Pancreas (tissue), 10 donors: ENCODE results near the gene SMARCA1. TPM values are rescaled to one million over a fixed set of nuclear protein-coding genes. Genes with fewer than 3 reads are reported as not detected.

ENCODE experiments used
- ATAC-seq, 4 donors: fragments of 200-7000 bp; cut with Tn5 transposase; one replicate each; pipeline versions ENCODE4 v1.8.0 to v1.9.1; 2020; ENCODE audit warnings: mild to moderate bottlenecking in 4 of 4, moderate library complexity in 4 of 4
- DNase-seq, 6 donors: peaks; one replicate each; pipeline ENCODE4 v3.0.0-alpha.2; 2020
- FAIRE-seq: peaks from 2 replicates; lab custom pipeline; 2012; peaks lifted over from hg19 to GRCh38; lab: Jason Lieb, UNC
- H3K27ac ChIP-seq, 4 donors: fragments of 200-600 bp; sonication (generic); 1 replicate in 3 of 4; 2 replicates in 1 of 4; pipeline versions ENCODE4 v1.5.0 to v1.8.0; 2020
- H3K27me3 ChIP-seq, 4 donors: fragments of 200-600 bp; one replicate each; pipeline ENCODE4 v1.8.0; 2021
- H3K36me3 ChIP-seq, 3 donors: fragments of 200-600 bp; sonication (generic) in 1 of 3; one replicate each; pipeline versions ENCODE4 v1.5.0 to v1.8.0; 2020 to 2021
- H3K4me1 ChIP-seq, 3 donors: fragments of 200-600 bp; one replicate each; pipeline ENCODE4 v1.8.0; 2021
- H3K4me3 ChIP-seq, 4 donors: fragments of 200-600 bp; sonication (generic) in 2 of 4; one replicate each; pipeline versions ENCODE4 v1.5.0 to v1.8.0; 2020 to 2021
- H3K9me3 ChIP-seq, 4 donors: fragments of 200-600 bp; one replicate each; pipeline ENCODE4 v1.8.0; 2021
- CTCF ChIP-seq, 4 donors: fragments of 200-600 bp; sonication (generic) in 3 of 4; IDR thresholded peaks; one replicate each; pipeline versions ENCODE4 v1.5.0 to v1.8.0; 2021; ENCODE audit warnings: antibody characterized with exemption in 4 of 4
- WGBS, 2 donors: extraction: QIAGEN DNeasy Blood & Tissue Kit; methylation state at CpG; one replicate each; pipeline ENCODE4 v1.1.7; 2013; 5-methylcytosine and 5-hydroxymethylcytosine counted together
- intact Hi-C, 3 donors: fragments of 100-400 bp; cut with DNase I; formaldehyde crosslinking; loops; one replicate each; pipeline versions ENCODE4 v1.11.1 to v1.14.2; 2022
- polyA plus RNA-seq, 2 donors: library from polyadenylated mRNA; stranded (reverse); fragments of 200-250 nt; gene quantifications; one replicate each; pipeline ENCODE4 v1.2.3, GENCODE V29; 2013
- total RNA-seq, 6 donors: library from RNA; stranded (reverse); fragmentation: NEBNext Ultra II Directional in 4 of 6; extraction: Animal tissue kit (Norgen Biotek cat#: 25700) in 4 of 6; gene quantifications; one replicate each; pipeline versions ENCODE4 v1.2.1 to v1.2.4, GENCODE V29; 2021 to 2023
- donor health status: healthy with polysubstance abuse.
- donor health status: DM: no; HTN: no; CAD: no; lungs with moderate emphysema.
- donor health status: DM: no; HTN: no; CAD: no.
- donor health status: control.
- donor health status: control.
- donor health status: Bipolar disorder and iron deficiency.
- donor health status: DM: yes; HTN: yes; CAD: no.
- donor health status: DM: no; HTN: no; CAD: no.
- donor health status: DM: no; HTN: no; CAD: no.
- donor health status: DM: yes; HTN: yes; CAD: no.

The SMARCA1 gene
- total and polyA plus RNA-seq, 8 donors: 6.8 to 27.6 (median 11.4) TPM

GRCh38 chrX:129480889-129481288, 42.4 kb downstream of the SMARCA1 start:
- no peaks in the 10 kb centered on the region for H3K4me1 ChIP-seq
- no peaks in the 10 kb centered on the region for H3K27me3 ChIP-seq
- WGBS, 2 donors: 87 to 92% methylated on average over 6 of the region's 6 CpGs
- ATAC-seq (no peak), FAIRE-seq (no peak), DNase-seq (no peak)
- no peaks in the 10 kb centered on the region for H3K9me3 ChIP-seq
- H3K4me3 ChIP-seq: no peak overlapping the region
- intact Hi-C loops: no loop called here
- peaks cover 0 to 8% (median 0%) of the 10 kb centered on the region in 3 donors for H3K36me3 ChIP-seq
- no peak for TF ChIP-seq CTCF (IDR thresholded peaks at IDR 0.05)
- H3K27ac ChIP-seq: no peak overlapping the region

- H3K27me3 ChIP-seq: no peaks in the 10 kb centered on the region
- no peak for DNase-seq
- no peak for ATAC-seq
These were observed 44.8 kb downstream of the SMARCA1 start for GRCh38 chrX:129478516-129478915.

GRCh38 chrX:129472116-129472515, 51.2 kb downstream of the SMARCA1 start:
- FAIRE-seq: no peak
- H3K27ac ChIP-seq: no peak overlapping the region
- DNase-seq: no peak
- H3K9me3 ChIP-seq: no peaks in the 10 kb centered on the region
- no peak overlapping the region for H3K4me3 ChIP-seq
- TF ChIP-seq CTCF (IDR thresholded peaks at IDR 0.05): no peak
- no peaks in the 10 kb centered on the region for H3K27me3 ChIP-seq
- ATAC-seq: no peak
- H3K4me1 ChIP-seq: no peaks in the 10 kb centered on the region
- 44 to 86% methylated on average over 1 of the region's 1 CpG for WGBS, 2 donors
- intact Hi-C loops: no loop called here
- no peaks in the 10 kb centered on the region for H3K36me3 ChIP-seq

More at GRCh38 chrX:129478516-129478915, 44.8 kb downstream of the SMARCA1 start:
- TF ChIP-seq CTCF (IDR thresholded peaks at IDR 0.05): no peak
- Histone ChIP-seq H3K9me3 (no peaks in the 10 kb centered on the region), H3K36me3 (peaks cover 0 to 8% (median 0%) of the 10 kb centered on the region in 3 donors), H3K4me3 (no peak overlapping the region), H3K4me1 (no peaks in the 10 kb centered on the region), H3K27ac (no peak overlapping the region)
- 77 to 86% methylated on average over 4 of the region's 4 CpGs for WGBS, 2 donors
- intact Hi-C loops: no loop called here
- FAIRE-seq: no peak

- FAIRE-seq (no peak), ATAC-seq (no peak), DNase-seq (no peak)
- Histone ChIP-seq H3K4me1 (no peaks in the 10 kb centered on the region), H3K27ac (no peak overlapping the region), H3K4me3 (no peak overlapping the region), H3K9me3 (no peaks in the 10 kb centered on the region), H3K36me3 (peaks cover 0 to 5% (median 0%) of the 10 kb centered on the region in 3 donors), H3K27me3 (peaks cover 0 to 6% (median 0%) of the 10 kb centered on the region in 4 donors)
- intact Hi-C loops: no loop called here
- TF ChIP-seq CTCF (IDR thresholded peaks at IDR 0.05): no peak
- 40 to 69% methylated on average over 3 of the region's 3 CpGs for WGBS, 2 donors
These were observed 60.6 kb downstream of the SMARCA1 start for GRCh38 chrX:129462707-129463106.

- WGBS, 2 donors: 65 to 76% methylated on average over 3 of the region's 3 CpGs
- DNase-seq: no peak
- Histone ChIP-seq H3K4me1 (no peaks in the 10 kb centered on the region), H3K27me3 (peaks cover 0 to 6% (median 0%) of the 10 kb centered on the region in 4 donors), H3K4me3 (no peak overlapping the region), H3K27ac (no peak overlapping the region), H3K36me3 (peaks cover 0 to 5% (median 0%) of the 10 kb centered on the region in 3 donors), H3K9me3 (no peaks in the 10 kb centered on the region)
- ATAC-seq: no peak
- peak; percentile 32 for FAIRE-seq
- intact Hi-C loops: no loop called here
- TF ChIP-seq CTCF (IDR thresholded peaks at IDR 0.05): no peak
These were observed 61.4 kb downstream of the SMARCA1 start for GRCh38 chrX:129461801-129462456.
